ENCODE measurements around the gene STK24.

Gene STK24

GRCh38 chr13:98482476-98483444 lies 94.1 kb downstream of the STK24 start:
- H3K27ac ChIP-seq: peak overlapping the region; percentile 78
- TF ChIP-seq, protein P1, sequence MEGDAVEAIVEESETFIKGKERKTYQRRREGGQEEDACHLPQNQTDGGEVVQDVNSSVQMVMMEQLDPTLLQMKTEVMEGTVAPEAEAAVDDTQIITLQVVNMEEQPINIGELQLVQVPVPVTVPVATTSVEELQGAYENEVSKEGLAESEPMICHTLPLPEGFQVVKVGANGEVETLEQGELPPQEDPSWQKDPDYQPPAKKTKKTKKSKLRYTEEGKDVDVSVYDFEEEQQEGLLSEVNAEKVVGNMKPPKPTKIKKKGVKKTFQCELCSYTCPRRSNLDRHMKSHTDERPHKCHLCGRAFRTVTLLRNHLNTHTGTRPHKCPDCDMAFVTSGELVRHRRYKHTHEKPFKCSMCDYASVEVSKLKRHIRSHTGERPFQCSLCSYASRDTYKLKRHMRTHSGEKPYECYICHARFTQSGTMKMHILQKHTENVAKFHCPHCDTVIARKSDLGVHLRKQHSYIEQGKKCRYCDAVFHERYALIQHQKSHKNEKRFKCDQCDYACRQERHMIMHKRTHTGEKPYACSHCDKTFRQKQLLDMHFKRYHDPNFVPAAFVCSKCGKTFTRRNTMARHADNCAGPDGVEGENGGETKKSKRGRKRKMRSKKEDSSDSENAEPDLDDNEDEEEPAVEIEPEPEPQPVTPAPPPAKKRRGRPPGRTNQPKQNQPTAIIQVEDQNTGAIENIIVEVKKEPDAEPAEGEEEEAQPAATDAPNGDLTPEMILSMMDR (conservative IDR thresholded peaks at IDR 0.05): no peak; the same call in 1 of the 2 replicates
- no peak for TF ChIP-seq ZFX (IDR thresholded peaks at IDR 0.05)

GRCh38 chr13:98480915-98481877 lies 95.7 kb downstream of the STK24 start:
- H3K27ac ChIP-seq: no peak overlapping the region; the same call in 1 of the 2 replicates
- no peak for TF ChIP-seq ZFX (IDR thresholded peaks at IDR 0.05)
- TF ChIP-seq, protein P1 (conservative IDR thresholded peaks at IDR 0.05): no peak

GRCh38 chr13:98479496-98480003 lies 97.4 kb downstream of the STK24 start:
- H3K27ac ChIP-seq: no peak overlapping the region
- TF ChIP-seq ZFX (IDR thresholded peaks at IDR 0.05): no peak
- TF ChIP-seq, protein P1 (conservative IDR thresholded peaks at IDR 0.05): no peak

DNA sequence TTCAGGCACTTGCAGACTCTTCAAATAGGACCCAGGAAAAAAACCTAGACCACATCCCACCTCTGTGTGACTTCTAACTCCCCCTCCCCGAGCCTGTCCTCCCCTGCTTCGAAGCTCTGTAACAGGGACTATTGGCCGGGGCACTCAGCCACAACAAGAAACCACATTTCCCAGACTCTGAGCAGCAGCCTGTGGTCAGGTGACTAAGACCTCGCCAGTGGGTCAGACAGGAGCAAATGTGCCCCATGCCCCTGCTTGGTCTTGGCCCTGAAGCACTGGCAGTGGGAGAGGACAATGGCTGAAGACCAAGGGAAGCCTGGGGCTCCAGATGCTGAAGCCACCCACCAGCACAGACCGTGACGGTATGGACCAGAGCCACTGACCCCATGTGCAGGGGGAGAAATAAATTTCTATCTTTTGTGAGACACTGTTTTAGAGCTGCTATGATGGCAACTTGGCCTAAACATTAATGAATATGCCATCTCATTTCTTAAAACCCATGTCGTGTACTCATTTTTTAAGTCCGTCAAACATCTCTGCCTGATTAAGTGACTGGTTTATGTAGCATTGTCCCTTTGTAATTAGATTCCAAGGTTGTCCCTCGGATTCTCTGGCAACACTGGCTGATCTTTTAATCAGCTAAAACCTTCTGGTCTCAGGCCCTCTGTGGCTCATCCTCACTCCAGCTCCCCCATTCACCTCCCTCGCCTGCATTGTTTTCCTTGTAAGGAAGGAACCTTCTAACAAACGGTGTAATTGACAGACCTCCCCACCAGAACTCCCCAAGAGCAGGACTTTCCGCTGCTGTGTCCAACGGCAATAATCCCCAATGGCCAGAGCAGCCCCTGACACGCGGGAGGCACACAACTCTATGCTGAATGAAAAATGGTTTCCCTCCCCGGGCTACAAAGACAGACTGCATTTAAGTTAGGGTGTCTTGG lies 98.4 kb downstream of the STK24 start:
- no peak overlapping the region for H3K27ac ChIP-seq
- TF ChIP-seq, protein P1 (conservative IDR thresholded peaks at IDR 0.05): no peak
- no peak for TF ChIP-seq ZFX (IDR thresholded peaks at IDR 0.05)

GRCh38 chr13:98476538-98476966 lies 100.4 kb downstream of the STK24 start:
- TF ChIP-seq, protein P1 (conservative IDR thresholded peaks at IDR 0.05): no peak
- no peak for TF ChIP-seq ZFX (IDR thresholded peaks at IDR 0.05)
- H3K27ac ChIP-seq: no peak overlapping the region

DNA sequence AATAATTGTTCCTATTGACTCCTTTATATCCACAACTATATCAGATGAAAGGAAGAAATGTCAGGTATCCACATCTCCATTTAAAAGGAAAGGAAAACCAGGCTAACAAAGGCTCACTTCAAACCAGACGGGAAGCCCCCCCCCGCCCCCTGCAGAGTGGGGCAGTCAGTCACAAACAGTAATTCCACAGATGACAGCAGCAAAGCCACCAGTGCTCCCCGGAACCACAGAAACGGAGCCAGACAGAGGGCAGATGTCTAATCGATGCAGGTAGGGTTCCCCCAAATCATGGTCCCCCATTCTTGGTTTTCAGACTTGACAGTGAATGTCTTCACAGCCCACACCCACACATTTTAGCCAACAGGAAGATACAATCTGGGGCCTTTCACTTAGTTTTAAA lies 100.8 kb downstream of the STK24 start:
- no peak overlapping the region for H3K27ac ChIP-seq
- TF ChIP-seq, protein P1 (conservative IDR thresholded peaks at IDR 0.05): no peak
- TF ChIP-seq ZFX (IDR thresholded peaks at IDR 0.05): no peak
